Erythroblast (primary cell): Measurements from ENCODE around the gene ATG2B.
A peak's percentile ranks its signal among the peaks of the same experiment; 100 is the strongest.
"Not testable (repeated sequence)": the region's sequence is repeated elsewhere in the genome, so short reads cannot be mapped to it uniquely, and the experiment has no call there.

Source experiments
- DNase-seq, 2 experiments: peaks; one replicate each; lab custom pipeline; 2025; lab: John Stamatoyannopoulos, UW
- GATA1 ChIP-seq: IDR thresholded peaks from 2 replicates; pipeline ENCODE4 v1.6.1; 2011; ENCODE audit warnings: low read depth, mild to moderate bottlenecking, control low read depth, low read length, moderate library complexity
- POLR2A ChIP-seq: IDR thresholded peaks from 2 replicates; pipeline ENCODE4 v1.6.1; 2011; ENCODE audit warnings: mild to moderate bottlenecking, low read length

ATG2B gene

GRCh38 chr14:96362071-96362964 lies 823 bp downstream of the ATG2B start:
- TF ChIP-seq POLR2A = peak; percentile 73
- TF ChIP-seq GATA1 = no peak
- DNase-seq = peak; percentile 84 to 88

DNA sequence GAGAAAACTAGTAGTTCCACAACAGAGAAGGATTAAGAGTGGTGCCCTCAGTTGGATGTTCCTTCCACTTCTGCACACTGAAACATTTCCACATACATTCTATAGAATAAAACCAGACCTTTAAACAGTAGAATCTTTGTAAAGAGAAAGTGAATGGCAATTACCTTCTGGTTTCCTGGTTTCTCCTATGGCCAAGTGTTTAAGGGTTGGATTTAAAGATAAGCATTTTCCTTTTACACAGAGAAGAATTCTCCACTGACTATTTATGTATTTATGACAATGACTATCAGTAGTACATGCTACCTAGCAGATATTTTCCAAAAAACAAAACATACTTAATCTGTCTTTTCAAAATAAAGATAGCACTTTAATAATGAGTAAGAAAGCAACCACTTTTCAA lies 3.2 kb downstream of the ATG2B start:
- no peak for TF ChIP-seq GATA1
- TF ChIP-seq POLR2A = no peak

GRCh38 chr14:96357216-96357615 lies 5.9 kb downstream of the ATG2B start:
- TF ChIP-seq GATA1 (no peak), POLR2A (no peak)

More for the DNA sequence above, 3.2 kb downstream of the ATG2B start:
- peak in 1 of 2 experiments; percentile 21 for DNase-seq

GRCh38 chr14:96354246-96354645 lies 8.9 kb downstream of the ATG2B start:
- no peak for DNase-seq
- TF ChIP-seq GATA1 (no peak), POLR2A (no peak)

More at GRCh38 chr14:96357216-96357615, 5.9 kb downstream of the ATG2B start:
- peak in 1 of 2 experiments; percentile 23 for DNase-seq

- DNase-seq = no peak
- no peak for TF ChIP-seq GATA1
- TF ChIP-seq POLR2A = no peak
Measured at GRCh38 chr14:96352708-96353107, 10.4 kb downstream of the ATG2B start.

- peak; percentile 8 to 39 for DNase-seq
Measured at GRCh38 chr14:96351986-96352385, 11.2 kb downstream of the ATG2B start.

GRCh38 chr14:96349286-96350075 lies 13.7 kb downstream of the ATG2B start:
- peak; percentile 9 to 13 for DNase-seq
- no peak for TF ChIP-seq POLR2A
- no peak for TF ChIP-seq GATA1

More at GRCh38 chr14:96351986-96352385, 11.2 kb downstream of the ATG2B start:
- TF ChIP-seq GATA1 = no peak
- TF ChIP-seq POLR2A = no peak

- DNase-seq = not testable (repeated sequence)
Measured at GRCh38 chr14:96347957-96348356, 15.2 kb downstream of the ATG2B start.

DNA sequence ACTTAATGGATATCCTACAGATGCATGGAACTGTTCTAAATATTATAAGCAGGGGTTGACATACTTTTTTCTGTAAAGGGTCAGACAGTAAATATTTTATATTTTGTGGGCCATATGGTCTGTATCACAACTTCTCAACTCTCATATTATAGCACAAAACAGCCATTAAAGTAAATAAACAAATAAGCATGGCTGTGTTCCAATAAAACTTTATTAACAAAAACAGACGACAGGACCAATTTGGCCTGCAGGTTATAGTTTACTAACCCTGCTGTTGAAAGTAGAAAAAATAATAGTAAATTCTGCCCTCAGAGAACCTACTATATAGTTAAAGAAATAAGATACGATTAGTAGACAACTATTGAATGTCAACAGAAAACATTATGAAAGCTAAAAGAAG lies 17.5 kb downstream of the ATG2B start:
- TF ChIP-seq POLR2A = no peak
- no peak for TF ChIP-seq GATA1
- DNase-seq = no peak

- TF ChIP-seq POLR2A = no peak
- no peak for TF ChIP-seq GATA1
Measured at GRCh38 chr14:96341323-96341722, 21.8 kb downstream of the ATG2B start.

GRCh38 chr14:96338551-96338950 lies 24.6 kb downstream of the ATG2B start:
- TF ChIP-seq GATA1 = no peak
- no peak for TF ChIP-seq POLR2A
- DNase-seq = no peak

More at GRCh38 chr14:96341323-96341722, 21.8 kb downstream of the ATG2B start:
- no peak for DNase-seq

DNA sequence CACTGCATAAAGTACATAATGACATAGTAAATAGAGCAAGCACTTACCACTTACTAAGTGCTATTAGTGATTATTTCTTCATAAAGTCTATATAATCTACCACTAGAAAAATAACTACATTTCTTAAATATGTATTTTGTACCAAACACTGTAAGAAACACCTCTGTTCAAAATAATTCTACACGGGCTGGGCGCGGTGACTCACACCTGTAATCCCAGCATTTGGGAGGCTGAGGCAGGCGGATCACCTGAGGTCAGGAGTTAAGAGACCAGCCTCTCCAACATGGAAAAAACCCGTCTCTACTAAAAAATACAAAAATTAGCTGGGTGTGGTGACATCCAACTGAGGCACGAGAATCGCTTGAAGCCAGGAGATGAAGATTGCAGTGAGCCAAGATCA lies 38.9 kb downstream of the ATG2B start:
- TF ChIP-seq GATA1 (no peak), POLR2A (no peak)
- DNase-seq = no peak

- TF ChIP-seq GATA1 = no peak
- no peak for TF ChIP-seq POLR2A
- no peak for DNase-seq
Measured at GRCh38 chr14:96320605-96321004, 42.5 kb downstream of the ATG2B start.

GRCh38 chr14:96318836-96319235 lies 44.3 kb downstream of the ATG2B start:
- no peak for TF ChIP-seq GATA1

GRCh38 chr14:96316087-96316486 lies 47.1 kb downstream of the ATG2B start:
- TF ChIP-seq GATA1 (no peak), POLR2A (no peak)
- DNase-seq = no peak

More at GRCh38 chr14:96318836-96319235, 44.3 kb downstream of the ATG2B start:
- no peak for DNase-seq
